Measurements from ENCODE around the gene DNAI1. TPM values are rescaled to one million over a fixed set of nuclear protein-coding genes. Genes with fewer than 3 reads are reported as not detected.

Gene DNAI1
- total RNA-seq, 1 donor from 2014 or later = 1.5 TPM

DNA sequence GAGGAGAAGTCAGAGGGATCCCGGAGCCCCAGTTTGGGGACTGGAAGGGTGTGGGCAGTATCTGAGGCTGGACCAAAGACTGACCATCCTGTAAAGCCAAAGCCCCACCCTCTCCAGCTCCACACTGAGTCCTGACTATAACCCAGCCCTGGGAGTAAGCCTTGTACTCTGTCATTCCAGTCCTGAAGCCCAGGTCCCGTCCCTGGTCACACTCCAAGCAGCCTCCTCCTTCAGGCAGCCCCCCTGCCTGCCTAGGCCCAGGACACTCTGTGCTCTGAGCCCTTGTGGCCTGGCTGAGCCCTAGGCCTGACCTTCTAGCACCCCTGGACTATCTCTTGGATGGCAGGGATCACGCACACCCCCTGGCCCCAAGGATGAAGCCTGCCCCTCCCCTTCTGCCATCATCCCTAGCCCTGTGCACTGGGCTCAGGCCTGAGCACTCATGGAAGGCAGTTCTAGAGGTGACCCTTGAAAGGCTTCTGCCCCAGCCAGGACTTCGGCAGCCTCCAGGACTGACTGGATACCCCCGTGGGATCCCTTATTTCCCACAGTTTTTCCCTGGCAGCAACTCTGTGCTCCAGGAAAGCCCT, 92.2 kb downstream of the DNAI1 start:
- H3K4me3 Mint-ChIP-seq = no peak overlapping the region
- DNase-seq (ENCODE audit: low read depth, low spot score) = no peak

DNA sequence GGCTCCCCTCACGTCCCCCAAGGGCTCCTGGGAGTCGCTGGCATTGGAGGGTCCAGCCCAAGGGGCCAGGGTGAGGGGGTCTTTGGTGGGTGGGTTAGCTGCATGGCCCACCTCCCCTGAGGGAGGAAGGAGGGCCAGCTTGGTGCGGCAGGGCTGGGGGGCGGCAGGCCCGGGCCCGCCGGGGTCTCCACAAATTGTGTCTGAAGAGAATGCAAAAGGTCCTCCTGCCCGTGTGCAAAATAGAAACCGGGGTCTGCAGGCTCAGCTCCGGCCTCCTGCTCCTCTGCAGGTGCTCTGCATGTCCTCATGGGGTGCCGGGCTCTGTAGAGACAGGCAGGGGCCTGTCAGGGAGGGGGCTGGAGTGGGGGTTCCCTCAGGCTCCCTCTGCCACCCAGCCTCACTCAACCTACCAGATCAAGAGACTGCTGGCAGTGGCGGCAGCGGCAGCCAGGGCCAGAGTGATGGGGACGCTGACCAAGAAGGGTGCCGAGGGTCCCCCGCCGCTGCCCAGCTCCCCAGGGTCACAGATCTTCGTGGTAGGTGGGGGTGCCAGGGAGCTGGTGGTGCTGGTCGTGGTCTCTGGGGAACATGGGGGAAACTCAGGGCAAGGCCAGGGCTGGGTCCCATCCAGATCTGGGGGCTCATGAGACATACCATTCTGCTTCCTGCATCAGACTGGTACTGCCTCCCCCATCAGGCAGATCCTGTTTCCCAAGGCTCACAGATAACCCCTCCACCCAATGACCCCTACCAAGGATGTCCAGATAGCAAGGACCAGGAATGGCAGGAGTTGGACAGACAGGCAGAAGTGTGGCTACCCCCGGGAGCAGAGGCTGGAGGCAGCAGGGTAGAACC, 93.4 kb downstream of the DNAI1 start:
- TF ChIP-seq, protein P1, sequence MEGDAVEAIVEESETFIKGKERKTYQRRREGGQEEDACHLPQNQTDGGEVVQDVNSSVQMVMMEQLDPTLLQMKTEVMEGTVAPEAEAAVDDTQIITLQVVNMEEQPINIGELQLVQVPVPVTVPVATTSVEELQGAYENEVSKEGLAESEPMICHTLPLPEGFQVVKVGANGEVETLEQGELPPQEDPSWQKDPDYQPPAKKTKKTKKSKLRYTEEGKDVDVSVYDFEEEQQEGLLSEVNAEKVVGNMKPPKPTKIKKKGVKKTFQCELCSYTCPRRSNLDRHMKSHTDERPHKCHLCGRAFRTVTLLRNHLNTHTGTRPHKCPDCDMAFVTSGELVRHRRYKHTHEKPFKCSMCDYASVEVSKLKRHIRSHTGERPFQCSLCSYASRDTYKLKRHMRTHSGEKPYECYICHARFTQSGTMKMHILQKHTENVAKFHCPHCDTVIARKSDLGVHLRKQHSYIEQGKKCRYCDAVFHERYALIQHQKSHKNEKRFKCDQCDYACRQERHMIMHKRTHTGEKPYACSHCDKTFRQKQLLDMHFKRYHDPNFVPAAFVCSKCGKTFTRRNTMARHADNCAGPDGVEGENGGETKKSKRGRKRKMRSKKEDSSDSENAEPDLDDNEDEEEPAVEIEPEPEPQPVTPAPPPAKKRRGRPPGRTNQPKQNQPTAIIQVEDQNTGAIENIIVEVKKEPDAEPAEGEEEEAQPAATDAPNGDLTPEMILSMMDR (conservative IDR thresholded peaks at IDR 0.05) = no peak
- H3K9me3 Mint-ChIP-seq = no peaks in the 10 kb centered on the region
- no peak for DNase-seq (ENCODE audit: low read depth, low spot score)
- H3K27me3 Mint-ChIP-seq (ENCODE audit: low read depth) = peaks cover 5% of the 10 kb centered on the region
- H3K36me3 Mint-ChIP-seq (ENCODE audit: low read depth) = peaks cover 6% of the 10 kb centered on the region
- H3K27ac Mint-ChIP-seq (ENCODE audit: unreplicated experiment) = no peak overlapping the region
- peaks cover 28% of the 10 kb centered on the region for H3K4me1 Mint-ChIP-seq
- no peak overlapping the region for H3K4me3 Mint-ChIP-seq

More for the DNA sequence above, 92.2 kb downstream of the DNAI1 start:
- Mint-ChIP-seq H3K27me3 (ENCODE audit: low read depth) (peaks cover 9% of the 10 kb centered on the region), H3K27ac (ENCODE audit: unreplicated experiment) (no peak overlapping the region), H3K36me3 (ENCODE audit: low read depth) (peaks cover 4% of the 10 kb centered on the region), H3K9me3 (no peaks in the 10 kb centered on the region), H3K4me1 (peaks cover 25% of the 10 kb centered on the region)
- TF ChIP-seq, protein P1 (conservative IDR thresholded peaks at IDR 0.05) = no peak

DNA sequence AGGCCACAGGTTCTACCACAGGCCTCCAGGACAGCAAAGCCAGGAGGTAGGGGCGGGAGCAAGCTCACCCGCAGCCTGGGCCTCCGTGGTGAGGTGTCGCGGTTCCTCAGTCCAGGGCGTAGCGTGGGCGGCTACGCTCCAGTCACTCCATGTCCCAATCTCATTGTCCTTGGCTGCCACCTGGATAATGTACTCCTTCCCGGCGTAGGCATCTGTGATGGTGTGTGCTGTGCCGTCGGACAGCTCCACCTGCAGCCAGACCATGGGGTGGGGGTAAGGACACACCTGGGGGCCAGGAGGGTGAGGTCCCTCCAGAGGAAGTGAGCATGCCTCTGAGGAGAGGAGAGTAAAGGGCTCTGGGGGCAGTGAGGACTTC, 94.0 kb downstream of the DNAI1 start:
- peaks cover 30% of the 10 kb centered on the region for H3K4me1 Mint-ChIP-seq
- H3K4me3 Mint-ChIP-seq = peak overlapping the region; percentile 51
- TF ChIP-seq, protein P1 (conservative IDR thresholded peaks at IDR 0.05) = no peak
- DNase-seq (ENCODE audit: low read depth, low spot score) = no peak
- peak overlapping the region; percentile 94 for H3K27ac Mint-ChIP-seq (ENCODE audit: unreplicated experiment)
- peaks cover 6% of the 10 kb centered on the region for H3K36me3 Mint-ChIP-seq (ENCODE audit: low read depth)
- H3K9me3 Mint-ChIP-seq = no peaks in the 10 kb centered on the region
- H3K27me3 Mint-ChIP-seq (ENCODE audit: low read depth) = peaks cover 4% of the 10 kb centered on the region

DNA sequence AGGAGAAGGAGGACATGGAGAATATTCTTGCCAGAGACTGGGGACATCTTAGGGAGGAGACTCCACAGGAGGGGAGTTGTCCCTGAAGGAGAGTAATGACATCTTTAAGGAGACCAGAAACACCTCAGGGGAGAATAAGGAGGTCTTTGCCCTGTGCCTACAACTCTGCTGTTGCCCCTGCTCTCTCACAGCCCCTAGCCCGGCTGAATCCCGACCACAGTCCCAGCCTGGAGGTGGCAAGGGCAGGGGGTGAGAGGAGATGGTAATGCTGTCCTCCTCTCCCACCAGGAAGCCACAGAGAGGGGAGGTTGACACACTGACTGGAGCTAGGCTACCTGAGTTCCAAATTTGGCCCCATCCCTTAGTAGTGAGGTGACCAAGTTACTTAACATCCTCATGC, 94.4 kb downstream of the DNAI1 start:
- peak overlapping the region; percentile 51 for H3K4me3 Mint-ChIP-seq
- peaks cover 4% of the 10 kb centered on the region for H3K27me3 Mint-ChIP-seq (ENCODE audit: low read depth)
- DNase-seq (ENCODE audit: low read depth, low spot score) = no peak
- H3K27ac Mint-ChIP-seq (ENCODE audit: unreplicated experiment) = peak overlapping the region; percentile 94
- H3K36me3 Mint-ChIP-seq (ENCODE audit: low read depth) = peaks cover 6% of the 10 kb centered on the region
- TF ChIP-seq, protein P1 (conservative IDR thresholded peaks at IDR 0.05) = no peak
- peaks cover 30% of the 10 kb centered on the region for H3K4me1 Mint-ChIP-seq
- H3K9me3 Mint-ChIP-seq = no peaks in the 10 kb centered on the region

DNA sequence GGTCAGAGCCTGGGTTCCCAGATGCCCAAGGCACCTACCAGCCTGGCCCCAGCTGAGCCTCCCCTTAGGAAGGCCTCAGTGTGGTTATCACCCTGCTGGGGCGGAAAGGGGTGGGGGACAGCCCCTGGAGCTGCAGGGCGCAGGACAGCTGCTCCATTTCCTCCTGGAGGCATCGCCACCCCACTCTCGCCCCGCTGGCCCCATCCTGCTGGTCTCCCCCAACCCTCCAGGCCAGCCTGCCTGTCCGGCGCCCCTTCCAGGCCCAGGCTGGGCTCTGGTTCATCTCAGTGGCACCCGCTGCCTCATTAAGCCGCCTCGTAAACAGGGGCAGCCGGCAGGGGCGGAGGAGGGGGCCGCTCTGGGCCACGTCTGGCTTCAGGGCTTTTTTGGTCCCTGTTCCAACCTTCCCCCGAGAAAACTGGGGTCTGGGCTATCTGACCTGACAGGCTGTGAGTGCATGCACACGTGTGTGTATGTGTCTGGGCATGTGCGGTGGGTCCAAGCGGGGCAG, 95.0 kb downstream of the DNAI1 start:
- Mint-ChIP-seq H3K27me3 (ENCODE audit: low read depth) (no peaks in the 10 kb centered on the region), H3K9me3 (no peaks in the 10 kb centered on the region), H3K4me1 (peaks cover 29% of the 10 kb centered on the region), H3K36me3 (ENCODE audit: low read depth) (peaks cover 6% of the 10 kb centered on the region), H3K27ac (ENCODE audit: unreplicated experiment) (no peak overlapping the region), H3K4me3 (no peak overlapping the region)
- TF ChIP-seq, protein P1 (conservative IDR thresholded peaks at IDR 0.05) = no peak
- DNase-seq (ENCODE audit: low read depth, low spot score) = no peak

All from neural crest cell (in vitro differentiated cells).